Colonic mucosa (tissue), 4 donors: ENCODE results near the gene SCOC. TPM values are rescaled to one million over a fixed set of nuclear protein-coding genes. Genes with fewer than 3 reads are reported as not detected.

Source experiments
- DNase-seq: peaks from one replicate; pipeline ENCODE4 v3.0.0-alpha.2; 2020
- H3K27ac ChIP-seq: fragments of 200-600 bp; one replicate; pipeline ENCODE4 v1.8.0; 2021
- H3K27me3 ChIP-seq: fragments of 200-600 bp; one replicate; pipeline ENCODE4 v1.8.0; 2021
- H3K36me3 ChIP-seq: fragments of 200-600 bp; one replicate; pipeline ENCODE4 v1.8.0; 2021
- H3K4me1 ChIP-seq: fragments of 200-600 bp; one replicate; pipeline ENCODE4 v1.8.0; 2021; ENCODE audit warnings: mild to moderate bottlenecking
- H3K4me3 ChIP-seq: fragments of 200-600 bp; one replicate; pipeline ENCODE4 v1.8.0; 2021
- H3K9ac ChIP-seq, 2 donors: one replicate each; pipeline ENCODE4 v1.7.0; 2013; ENCODE audit warnings: control low read depth in 2 of 2, low read depth in 2 of 2, low read length in 2 of 2
- H3K9me3 ChIP-seq: fragments of 200-600 bp; one replicate; pipeline ENCODE4 v1.8.0; 2021
- CTCF ChIP-seq: fragments of 200-600 bp; IDR thresholded peaks from one replicate; pipeline ENCODE4 v1.8.0; 2022; ENCODE audit warnings: antibody characterized with exemption, mild to moderate bottlenecking
- intact Hi-C: fragments of 100-400 bp; cut with DNase I; formaldehyde crosslinking; loops from one replicate; pipeline ENCODE4 v1.14.1; 2022
- total RNA-seq, 2 donors: library from RNA; stranded (reverse); fragmentation: NEBNext Ultra II Directional in 1 of 2; extraction: Animal tissue kit (Norgen Biotek cat#: 25700) in 1 of 2; gene quantifications; one replicate each; pipeline ENCODE4 v1.2.1, GENCODE V29; 2021
- donor health status: healthy.
- donor health status: DM: no; HTN: no; CAD: no.
- donor health status: DM: no; HTN: no; CAD: no.

The SCOC gene
- total RNA-seq, 2 donors from 2014 or later, result 58.5 to 65.0 TPM

DNA sequence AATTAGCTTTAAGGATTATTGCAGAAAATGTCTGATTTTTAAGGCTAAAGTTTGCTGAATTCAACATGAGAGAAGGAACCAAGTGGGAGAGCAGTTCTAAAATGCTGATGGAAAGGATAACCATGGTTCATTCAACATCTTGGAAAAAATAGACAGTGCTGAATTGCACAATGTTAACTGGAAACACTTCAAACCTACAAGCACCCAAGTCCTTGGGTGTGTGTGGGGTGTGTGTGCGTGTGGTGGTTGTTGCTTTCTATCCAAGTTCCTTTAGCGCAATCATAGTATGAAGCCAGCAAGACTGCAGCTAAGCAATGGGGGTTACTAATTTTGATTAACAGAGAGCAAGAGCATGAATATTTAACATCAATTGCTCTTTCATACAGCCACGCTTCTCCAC is 29.3 kb upstream of the SCOC start:
- DNase-seq, result no peak
- no peak for TF ChIP-seq CTCF
- intact Hi-C loops, result no loop called here
- H3K36me3 ChIP-seq, result no peaks in the 10 kb centered on the region
- H3K4me1 ChIP-seq, result no peaks in the 10 kb centered on the region
- no peaks in the 10 kb centered on the region for H3K9me3 ChIP-seq
- H3K4me3 ChIP-seq, result no peak overlapping the region
- H3K9ac ChIP-seq, result no peak overlapping the region
- no peak overlapping the region for H3K27ac ChIP-seq
- no peaks in the 10 kb centered on the region for H3K27me3 ChIP-seq

DNA sequence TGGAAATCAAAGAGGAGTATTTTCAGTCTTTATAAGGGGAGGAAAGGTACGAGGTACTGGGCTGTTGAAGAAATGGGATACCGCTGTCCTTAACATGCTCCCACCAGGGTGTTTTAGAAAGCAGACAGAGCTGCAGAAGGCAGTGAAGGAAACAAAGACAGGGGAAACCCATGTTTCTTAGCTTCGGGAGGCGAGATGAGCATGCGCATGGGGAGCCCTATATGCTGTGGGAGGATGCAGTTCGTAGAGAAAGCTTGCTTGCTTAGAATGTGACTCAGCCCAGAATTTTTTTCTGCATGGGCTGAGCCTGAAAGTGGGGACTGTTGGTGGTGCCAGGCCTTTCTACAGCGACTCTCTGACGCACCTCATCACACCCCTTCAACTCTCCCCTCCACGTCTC is 28.8 kb upstream of the SCOC start:
- no peaks in the 10 kb centered on the region for H3K27me3 ChIP-seq
- H3K9me3 ChIP-seq, result no peaks in the 10 kb centered on the region
- H3K36me3 ChIP-seq, result no peaks in the 10 kb centered on the region
- intact Hi-C loops, result no loop called here
- H3K27ac ChIP-seq, result no peak overlapping the region
- DNase-seq, result no peak
- no peaks in the 10 kb centered on the region for H3K4me1 ChIP-seq
- no peak for TF ChIP-seq CTCF
- H3K9ac ChIP-seq, result no peak overlapping the region
- H3K4me3 ChIP-seq, result no peak overlapping the region

- Histone ChIP-seq H3K4me3 (no peak overlapping the region), H3K27ac (no peak overlapping the region), H3K36me3 (no peaks in the 10 kb centered on the region), H3K9ac (no peak overlapping the region), H3K9me3 (no peaks in the 10 kb centered on the region), H3K4me1 (no peaks in the 10 kb centered on the region), H3K27me3 (no peaks in the 10 kb centered on the region)
- DNase-seq, result no peak
- intact Hi-C loops, result no loop called here
- no peak for TF ChIP-seq CTCF
Measured at GRCh38 chr4:140346136-140346535, 27.3 kb upstream of the SCOC start.

GRCh38 chr4:140349816-140350215 is 23.6 kb upstream of the SCOC start:
- H3K9ac ChIP-seq, result no peak overlapping the region
- H3K9me3 ChIP-seq, result no peaks in the 10 kb centered on the region
- DNase-seq, result no peak
- no peaks in the 10 kb centered on the region for H3K36me3 ChIP-seq
- intact Hi-C loops, result loop anchor here (10.0 kb wide), 1 partner anchor 265 kb away; no protein-coding TSS in a partner anchor
- H3K4me3 ChIP-seq, result no peak overlapping the region
- H3K4me1 ChIP-seq, result no peaks in the 10 kb centered on the region
- H3K27ac ChIP-seq, result no peak overlapping the region
- no peaks in the 10 kb centered on the region for H3K27me3 ChIP-seq
- TF ChIP-seq CTCF, result no peak

GRCh38 chr4:140351093-140352075 is 22.1 kb upstream of the SCOC start:
- TF ChIP-seq CTCF, result no peak
- Histone ChIP-seq H3K36me3 (no peaks in the 10 kb centered on the region), H3K27ac (no peak overlapping the region), H3K9me3 (no peaks in the 10 kb centered on the region), H3K4me3 (no peak overlapping the region), H3K9ac (no peak overlapping the region), H3K4me1 (no peaks in the 10 kb centered on the region), H3K27me3 (no peaks in the 10 kb centered on the region)
- intact Hi-C loops, result loop anchor here (10.0 kb wide), 1 partner anchor 263 kb away; no protein-coding TSS in a partner anchor
- DNase-seq, result no peak
